OCI-LY7 (cell line): Measurements from ENCODE around the gene RBMS2. TPM values are rescaled to one million over a fixed set of nuclear protein-coding genes. Genes with fewer than 3 reads are reported as not detected.
A peak's percentile ranks its signal among the peaks of the same experiment; 100 is the strongest.

Experiments
- BruUV-seq: library from RNA; stranded (reverse); fragments of 400-500 nt; replicated peaks from 2 replicates; lab custom pipeline; 2021; lab: Mats Ljungman, UMichigan
- CTCF ChIA-PET: fragments of 300-600 bp; sonication (Branson Sonifier 250); formaldehyde crosslinking; loops from one replicate; lab custom pipeline; 2022; ENCODE audit warnings: antibody characterized with exemption; ENCODE audit not compliant: unreplicated experiment; lab: Charles Lee
- POLR2A ChIA-PET: fragments of 300-600 bp; sonication (Branson Sonifier 250); formaldehyde crosslinking; loops from one replicate; lab custom pipeline; 2022; ENCODE audit warnings: antibody characterized with exemption; lab: Charles Lee
- DNase-seq: peaks from one replicate; pipeline ENCODE4 v3.0.0-alpha.2; 2015; ENCODE audit warnings: low spot score
- H2AFZ ChIP-seq: fragments of 200-600 bp; sonication (generic), shearing (Covaris generic); 2 replicates; pipeline ENCODE4 v1.6.1; 2014; ENCODE audit warnings: mild to moderate bottlenecking, antibody characterized with exemption, low read length, moderate library complexity
- H3K27ac ChIP-seq: fragments of 200-600 bp; sonication (generic); 2 replicates; pipeline ENCODE4 v1.5.1; 2014; ENCODE audit warnings: mixed run types, low read depth, mild to moderate bottlenecking, moderate library complexity, low read length, inconsistent platforms; ENCODE audit not compliant: poor library complexity, severe bottlenecking
- H3K36me3 ChIP-seq: fragments of 200-600 bp; sonication (generic); 2 replicates; pipeline ENCODE4 v1.6.1; 2014; ENCODE audit warnings: mild to moderate bottlenecking, antibody characterized with exemption, low read length, moderate library complexity, mixed read lengths; ENCODE audit not compliant: insufficient read depth
- H3K4me1 ChIP-seq: fragments of 200-600 bp; sonication (generic); 2 replicates; pipeline ENCODE4 v1.5.1; 2014; ENCODE audit warnings: mild to moderate bottlenecking, low read length; ENCODE audit not compliant: insufficient read depth, poor library complexity, severe bottlenecking
- H3K4me2 ChIP-seq: fragments of 200-600 bp; sonication (generic); 2 replicates; pipeline ENCODE4 v1.6.1; 2014; ENCODE audit warnings: mild to moderate bottlenecking, low read length
- H3K4me3 ChIP-seq: fragments of 200-600 bp; sonication (generic); 2 replicates; pipeline ENCODE4 v1.5.1; 2014; ENCODE audit warnings: mild to moderate bottlenecking, low read depth, low read length; ENCODE audit not compliant: poor library complexity, severe bottlenecking
- H3K79me2 ChIP-seq: fragments of 200-600 bp; sonication (generic); 2 replicates; pipeline ENCODE4 v1.6.1; 2016; ENCODE audit warnings: low read depth, mild to moderate bottlenecking, low read length, moderate library complexity, mixed read lengths; ENCODE audit not compliant: insufficient read depth
- H3K9me2 ChIP-seq: fragments of 200-600 bp; sonication (generic); 2 replicates; pipeline ENCODE4 v1.6.1; 2016; ENCODE audit warnings: mild to moderate bottlenecking, low read length, mixed read lengths; ENCODE audit not compliant: insufficient read depth
- H3K9me3 ChIP-seq: fragments of 200-600 bp; sonication (generic); 2 replicates; pipeline ENCODE4 v1.6.1; 2014; ENCODE audit warnings: mild to moderate bottlenecking, mixed run types, low read length, mixed read lengths
- H4K20me1 ChIP-seq: fragments of 200-600 bp; sonication (generic); 2 replicates; pipeline ENCODE4 v1.6.1; 2014; ENCODE audit warnings: mild to moderate bottlenecking, antibody characterized with exemption, low read length, moderate library complexity, mixed read lengths; ENCODE audit not compliant: insufficient read depth
- CTCF ChIP-seq: fragments of 200-600 bp; sonication (generic); conservative IDR thresholded peaks from 2 replicates; pipeline ENCODE4 v1.5.1; 2014; ENCODE audit warnings: mild to moderate bottlenecking, antibody characterized with exemption, low read length, moderate library complexity, mixed read lengths
- EZH2phosphoT487 ChIP-seq: fragments of 200-600 bp; sonication (generic); IDR thresholded peaks from 2 replicates; pipeline ENCODE4 v1.6.1; 2018; ENCODE audit warnings: low read depth, borderline replicate concordance, mild to moderate bottlenecking, mixed run types, antibody characterized with exemption, low read length, moderate library complexity, mixed read lengths
- intact Hi-C: fragments of 100-400 bp; cut with micrococcal nuclease; formaldehyde crosslinking; loops from one replicate; pipeline ENCODE4 v1.10.0; 2022; ENCODE audit not compliant: unreplicated experiment
- total RNA-seq, 2 experiments: library from RNA; depleted of rRNA in 1 of 2; stranded (reverse); fragments of >200 nt in 1 of 2; shearing (Covaris generic) in 1 of 2; gene quantifications; 2 replicates each; pipeline ENCODE4 v1.2.3, GENCODE V29; 2014 to 2022

The RBMS2 gene
- total RNA-seq, 2 experiments from 2014 or later, result 0.27 to 0.32 TPM

- intact Hi-C loops, result no loop called here
- no peaks in the 10 kb centered on the region for H3K9me2 ChIP-seq
- no peak overlapping the region for H3K4me2 ChIP-seq
- no peak overlapping the region for H3K27ac ChIP-seq
- peaks cover 8% of the 10 kb centered on the region; the same call in 1 of the 2 replicates for H4K20me1 ChIP-seq
- DNase-seq, result no peak
- no peak overlapping the region for H2AFZ ChIP-seq
- peaks cover 49% of the 10 kb centered on the region for H3K79me2 ChIP-seq
- TF ChIP-seq CTCF, result no peak
- TF ChIP-seq EZH2phosphoT487, result no peak
- H3K4me1 ChIP-seq, result no peaks in the 10 kb centered on the region
- H3K4me3 ChIP-seq, result no peak overlapping the region
- H3K36me3 ChIP-seq, result peaks cover 98% of the 10 kb centered on the region
- ChIA-PET POLR2A (interaction anchor here (1.1 to 1.6 kb wide), 2 partner anchors 11 to 20 kb away, joined by 3 to 5 read pairs; no protein-coding TSS in a partner anchor), CTCF (interaction anchor here (1.2 kb wide), 1 partner anchor 20 kb away, joined by 4 read pairs; no protein-coding TSS in a partner anchor)
- BruUV-seq, result no TSS peak
- H3K9me3 ChIP-seq, result no peaks in the 10 kb centered on the region
These were observed 95.3 kb downstream of the RBMS2 start for GRCh38 chr12:56616925-56617324.

GRCh38 chr12:56622535-56622934 lies 100.9 kb downstream of the RBMS2 start:
- no TSS peak for BruUV-seq
- TF ChIP-seq CTCF (no peak), EZH2phosphoT487 (no peak)
- H3K9me2 ChIP-seq, result no peaks in the 10 kb centered on the region
- no peak overlapping the region for H3K4me2 ChIP-seq
- CTCF ChIA-PET, result no interaction called here
- peaks cover 92% of the 10 kb centered on the region for H3K36me3 ChIP-seq
- H3K4me1 ChIP-seq, result peaks cover 13% of the 10 kb centered on the region
- DNase-seq, result no peak
- no peak overlapping the region for H3K4me3 ChIP-seq
- H4K20me1 ChIP-seq, result peaks cover 14% of the 10 kb centered on the region; the same call in 1 of the 2 replicates
- H3K79me2 ChIP-seq, result peaks cover 98% of the 10 kb centered on the region
- POLR2A ChIA-PET, result interaction anchor here (1.0 kb wide), 1 partner anchor 81 kb away, joined by 4 read pairs; no protein-coding TSS in a partner anchor
- intact Hi-C loops, result no loop called here
- H3K27ac ChIP-seq, result no peak overlapping the region
- H2AFZ ChIP-seq, result no peak overlapping the region
- no peaks in the 10 kb centered on the region for H3K9me3 ChIP-seq

GRCh38 chr12:56626701-56627100 lies 105.1 kb downstream of the RBMS2 start:
- intact Hi-C loops, result no loop called here
- Histone ChIP-seq H3K36me3 (peaks cover 55% of the 10 kb centered on the region), H2AFZ (no peak overlapping the region), H3K9me2 (no peaks in the 10 kb centered on the region), H3K79me2 (peaks cover 95% of the 10 kb centered on the region), H4K20me1 (peaks cover 6% of the 10 kb centered on the region; the same call in 1 of the 2 replicates), H3K4me2 (peak overlapping the region; percentile 18), H3K4me1 (peaks cover 36% of the 10 kb centered on the region), H3K27ac (peak overlapping the region; percentile 29), H3K9me3 (no peaks in the 10 kb centered on the region), H3K4me3 (no peak overlapping the region)
- ChIA-PET POLR2A (interaction anchor here (0.6 to 0.7 kb wide), 2 partner anchors 65 to 130 kb away, joined by 3 to 6 read pairs; no protein-coding TSS in a partner anchor), CTCF (no interaction called here)
- no peak for TF ChIP-seq CTCF
- TF ChIP-seq EZH2phosphoT487, result no peak
- DNase-seq, result peak; percentile 30
- no TSS peak for BruUV-seq
